ENCODE data around the gene ZNF521. TPM values are rescaled to one million over a fixed set of nuclear protein-coding genes. Genes with fewer than 3 reads are reported as not detected.

Gene ZNF521
- total RNA-seq, 2 experiments from 2014 or later: 0.85 to 2.8 TPM

- Histone ChIP-seq H3K4me3 (ENCODE audit: low read depth, low read length, poor library complexity, severe bottlenecking) (no peak overlapping the region), H3K9me3 (ENCODE audit: low read length) (no peaks in the 10 kb centered on the region), H2AFZ (ENCODE audit: low read length) (no peak overlapping the region), H3K79me2 (ENCODE audit: insufficient read depth, low read depth, low read length) (no peaks in the 10 kb centered on the region), H4K20me1 (ENCODE audit: insufficient read depth, low read length) (no peaks in the 10 kb centered on the region), H3K4me2 (ENCODE audit: low read length) (no peak overlapping the region), H3K9me2 (ENCODE audit: insufficient read depth, low read length) (no peaks in the 10 kb centered on the region), H3K27ac (ENCODE audit: low read depth, low read length, poor library complexity, severe bottlenecking) (no peak overlapping the region), H3K36me3 (ENCODE audit: insufficient read depth, low read length) (no peaks in the 10 kb centered on the region), H3K4me1 (ENCODE audit: insufficient read depth, low read length, poor library complexity, severe bottlenecking) (no peaks in the 10 kb centered on the region)
- CTCF ChIA-PET (ENCODE audit: unreplicated experiment): no interaction called here
- TF ChIP-seq EZH2phosphoT487 (IDR thresholded peaks at IDR 0.05; ENCODE audit: borderline replicate concordance, low read depth, low read length) (no peak), CTCF (conservative IDR thresholded peaks at IDR 0.05; ENCODE audit: low read length) (no peak)
- POLR2A ChIA-PET: interaction anchor here (0.5 to 1.6 kb wide), 6 partner anchors 27 to 1768 kb away, joined by 3 to 4 read pairs (median 3); no protein-coding TSS in a partner anchor
- no TSS peak for BruUV-seq (replicated peaks)
- no peak for DNase-seq (ENCODE audit: low spot score)
- intact Hi-C loops (cut with micrococcal nuclease; ENCODE audit: unreplicated experiment): no loop called here
Measured at GRCh38 chr18:25190472-25190871, 161.5 kb downstream of the ZNF521 start.

- Histone ChIP-seq H2AFZ (ENCODE audit: low read length) (no peak overlapping the region), H3K4me3 (ENCODE audit: low read depth, low read length, poor library complexity, severe bottlenecking) (no peak overlapping the region), H3K9me2 (ENCODE audit: insufficient read depth, low read length) (no peaks in the 10 kb centered on the region), H3K4me2 (ENCODE audit: low read length) (no peak overlapping the region), H4K20me1 (ENCODE audit: insufficient read depth, low read length) (no peaks in the 10 kb centered on the region), H3K4me1 (ENCODE audit: insufficient read depth, low read length, poor library complexity, severe bottlenecking) (no peaks in the 10 kb centered on the region), H3K27ac (ENCODE audit: low read depth, low read length, poor library complexity, severe bottlenecking) (no peak overlapping the region), H3K36me3 (ENCODE audit: insufficient read depth, low read length) (no peaks in the 10 kb centered on the region), H3K79me2 (ENCODE audit: insufficient read depth, low read depth, low read length) (no peaks in the 10 kb centered on the region), H3K9me3 (ENCODE audit: low read length) (no peaks in the 10 kb centered on the region)
- no peak for DNase-seq (ENCODE audit: low spot score)
- intact Hi-C loops (cut with micrococcal nuclease; ENCODE audit: unreplicated experiment): no loop called here
- POLR2A ChIA-PET: interaction anchor here (0.6 to 1.6 kb wide), 4 partner anchors 19 to 179 kb away, joined by 3 to 4 read pairs (median 4); no protein-coding TSS in a partner anchor
- BruUV-seq (replicated peaks): no TSS peak
- CTCF ChIA-PET (ENCODE audit: unreplicated experiment): no interaction called here
- TF ChIP-seq EZH2phosphoT487 (IDR thresholded peaks at IDR 0.05; ENCODE audit: borderline replicate concordance, low read depth, low read length): no peak
- TF ChIP-seq CTCF (conservative IDR thresholded peaks at IDR 0.05; ENCODE audit: low read length): no peak
Measured at GRCh38 chr18:25189391-25190185, 162.4 kb downstream of the ZNF521 start.

Measured in OCI-LY7 (cell line).